ENCODE measurements around the gene HLF.

GRCh38 chr17:55342800-55343585 lies 78.2 kb downstream of the HLF start:
- TF ChIP-seq CTCF (IDR thresholded peaks at IDR 0.05) (no peak), POLR2A (IDR thresholded peaks at IDR 0.05) (no peak), EP300 (IDR thresholded peaks at IDR 0.05) (no peak)

Data from ovary (tissue), 3 donors.